HuH-7.5 (cell line): ENCODE data around the gene ZNF83.
"Not testable (repeated sequence)": the region's sequence is repeated elsewhere in the genome, so short reads cannot be mapped to it uniquely, and the experiment has no call there.

Experiments used
- DNase-seq: peaks from one replicate; pipeline ENCODE4 v3.0.0; 2011; ENCODE audit warnings: low spot score

Gene ZNF83

DNA sequence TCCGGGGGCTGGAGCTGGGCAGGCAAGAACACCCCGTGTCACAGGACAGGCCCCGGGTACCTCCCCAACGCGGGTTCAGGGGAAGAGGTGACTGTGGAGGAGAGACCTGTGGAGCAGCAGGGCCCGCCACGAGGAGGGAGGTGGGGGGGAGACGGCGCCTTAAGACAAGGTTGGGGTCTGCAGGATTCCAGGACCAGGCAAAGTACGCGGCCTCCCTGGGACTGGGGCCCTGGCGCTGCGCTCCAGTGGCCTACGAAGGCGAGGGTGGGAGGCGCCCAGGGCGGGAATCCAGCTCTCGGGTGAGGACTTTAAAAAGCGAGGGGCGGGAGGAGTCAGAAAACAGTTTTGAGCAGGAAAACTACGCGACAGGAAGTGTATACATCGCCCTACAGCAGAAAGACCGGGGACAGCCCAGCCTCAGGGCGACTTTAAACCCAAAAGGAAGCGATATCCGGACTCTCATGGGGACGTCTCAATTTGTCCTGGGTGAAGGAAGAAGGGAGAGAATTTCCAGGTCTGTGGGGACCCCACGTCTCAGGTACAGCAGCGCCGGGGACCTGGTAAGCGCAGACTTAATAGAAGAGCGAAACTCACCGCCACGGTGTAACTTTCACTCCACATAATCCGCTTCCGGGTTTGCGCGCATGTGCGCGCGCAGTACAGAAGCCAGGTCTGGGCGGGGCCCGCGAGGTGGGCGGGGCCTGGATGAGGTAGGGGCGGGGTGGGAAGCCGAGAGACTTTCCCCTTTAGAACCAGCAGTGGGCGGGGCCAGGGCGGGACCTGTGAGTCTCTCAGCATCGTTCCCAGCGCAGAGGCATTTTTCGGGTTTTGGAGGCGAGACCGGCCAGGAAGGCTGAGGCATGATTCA is at the start of gene ZNF83:
Gene ZNF83 (minus strand): TSS at position 638 of the 868 bp plus-strand sequence.
- peak; percentile 75 for DNase-seq

DNA sequence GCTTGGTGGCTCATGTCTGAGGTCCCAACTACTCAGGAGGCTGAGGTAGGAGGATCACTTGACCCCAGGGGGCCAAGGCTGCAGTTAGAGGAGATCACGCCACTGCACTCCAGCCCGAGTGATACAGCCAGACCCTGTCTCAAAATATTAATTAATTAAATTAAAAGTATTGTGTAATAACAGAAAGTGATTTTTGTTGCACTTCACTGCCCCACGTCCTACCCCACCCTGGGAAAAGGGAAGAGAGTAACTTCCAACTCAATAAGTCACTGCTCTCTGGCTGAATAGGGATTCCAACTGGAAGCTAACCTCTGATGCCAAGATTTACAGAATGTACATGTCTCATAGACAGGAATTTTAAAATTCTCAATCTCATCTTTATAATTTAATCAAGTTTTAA is 49.5 kb upstream of the ZNF83 start:
- no peak for DNase-seq

DNA sequence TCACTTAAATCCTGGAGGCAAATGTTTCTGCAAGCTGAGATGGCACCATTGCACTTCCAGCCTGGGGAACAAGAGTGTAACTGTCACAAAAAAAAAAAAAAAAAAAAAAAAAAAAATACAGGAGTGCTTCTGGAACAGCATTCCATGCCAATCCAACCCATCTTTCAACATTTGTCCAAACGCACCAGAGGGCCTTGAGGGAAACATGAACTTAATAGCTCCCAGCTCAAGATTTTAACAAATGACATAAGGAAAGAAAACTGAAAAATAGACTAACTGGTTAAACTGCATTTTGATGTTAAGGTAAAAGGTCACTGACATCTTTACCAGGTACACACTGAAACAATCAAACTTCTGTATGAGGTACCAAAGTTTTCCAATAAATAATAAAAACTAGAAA is 47.7 kb upstream of the ZNF83 start:
- DNase-seq = no peak

DNA sequence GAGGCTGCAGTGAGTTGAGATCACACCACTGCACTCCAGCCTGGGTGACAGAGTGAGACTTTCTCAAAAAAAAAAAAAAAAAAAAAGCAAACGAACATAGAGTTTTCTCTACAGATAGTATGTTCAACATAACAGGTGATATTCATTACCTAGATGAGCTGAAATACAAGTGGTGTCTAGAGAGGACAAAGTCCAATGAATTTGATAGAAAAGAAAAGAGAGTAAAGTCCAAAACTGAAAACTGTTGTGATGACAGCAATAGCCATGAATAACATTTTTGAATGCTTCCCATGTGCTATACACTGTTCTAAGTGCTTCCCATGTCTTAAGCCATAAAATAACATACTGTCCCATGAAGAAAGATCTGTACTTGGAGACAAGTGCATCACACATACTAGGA is 43.1 kb upstream of the ZNF83 start:
- DNase-seq = not testable (repeated sequence)

DNA sequence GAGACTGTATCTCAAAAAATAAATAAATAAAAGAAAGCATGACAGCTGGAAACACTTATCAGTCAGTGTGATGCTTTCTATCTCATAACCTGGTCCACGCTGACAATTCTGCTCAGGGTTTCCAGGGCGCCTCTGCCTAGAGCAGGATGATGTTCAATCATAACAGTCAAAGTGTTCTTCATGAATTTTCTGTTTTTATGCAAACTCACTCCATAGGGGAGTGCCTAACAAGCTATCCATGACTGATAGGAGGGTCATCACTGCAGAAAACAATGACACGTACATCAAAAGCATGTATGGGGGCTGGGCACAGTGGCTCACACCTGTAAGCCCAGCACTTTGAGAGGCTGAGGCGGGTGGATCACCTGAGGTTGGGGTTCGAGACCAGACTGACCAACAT is 41.4 kb upstream of the ZNF83 start:
- no peak for DNase-seq

DNA sequence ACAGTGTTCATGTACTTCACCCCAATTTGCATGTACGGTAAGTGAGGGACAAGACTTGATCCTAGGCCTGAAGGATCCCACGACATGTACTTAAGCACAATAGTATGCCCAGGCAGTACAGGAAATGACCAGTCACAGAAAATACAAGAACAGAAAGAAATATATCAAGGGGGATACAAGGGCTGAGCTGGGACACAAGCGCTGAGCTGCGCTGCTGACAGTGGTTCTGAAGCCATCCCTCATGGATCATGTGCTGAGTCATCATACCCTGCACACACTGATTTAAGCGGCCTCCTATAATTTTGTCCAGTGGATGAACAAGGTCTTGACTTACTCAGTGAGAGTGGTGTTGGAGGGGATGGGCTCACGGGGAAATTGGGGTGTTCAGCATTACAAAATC is 37.1 kb upstream of the ZNF83 start:
- not testable (repeated sequence) for DNase-seq

DNA sequence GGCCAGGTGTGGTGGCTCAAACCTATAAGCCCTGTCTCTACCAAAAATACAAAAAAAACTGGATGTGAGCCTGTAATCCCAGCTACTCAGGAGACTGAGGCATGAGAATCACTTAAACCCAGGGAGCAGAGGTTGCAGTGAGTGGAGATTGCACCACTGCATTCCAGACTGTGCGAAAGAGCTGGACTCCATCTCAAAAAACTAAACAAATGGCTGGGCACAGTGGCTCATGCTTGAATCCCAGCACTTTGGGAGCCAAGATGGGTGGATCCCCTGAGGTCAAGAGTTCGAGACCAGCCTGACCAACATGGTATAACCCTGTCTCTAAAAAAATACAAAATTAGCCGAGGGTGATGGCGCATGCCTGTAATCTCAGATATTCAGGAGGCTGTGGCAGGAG is 34.9 kb upstream of the ZNF83 start:
- DNase-seq = no peak

DNA sequence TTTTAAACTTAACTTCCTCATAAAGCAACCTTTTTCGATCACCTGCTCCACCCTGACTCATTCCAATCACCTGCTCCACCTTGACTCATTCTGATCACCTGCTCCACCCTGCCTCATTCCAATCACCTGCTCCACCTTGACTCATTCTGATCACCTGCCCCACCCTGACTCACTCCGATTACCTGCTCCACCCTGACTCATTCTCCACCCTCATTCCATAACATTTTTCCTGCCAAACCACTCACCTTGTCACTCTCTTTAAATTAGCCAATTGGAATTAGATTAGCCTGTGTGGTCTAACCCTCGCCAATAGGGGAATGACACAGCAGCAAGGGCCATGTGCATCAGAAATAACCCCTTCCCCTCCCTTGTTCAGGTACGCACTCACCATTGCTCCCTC is 31.9 kb upstream of the ZNF83 start:
- DNase-seq = no peak

DNA sequence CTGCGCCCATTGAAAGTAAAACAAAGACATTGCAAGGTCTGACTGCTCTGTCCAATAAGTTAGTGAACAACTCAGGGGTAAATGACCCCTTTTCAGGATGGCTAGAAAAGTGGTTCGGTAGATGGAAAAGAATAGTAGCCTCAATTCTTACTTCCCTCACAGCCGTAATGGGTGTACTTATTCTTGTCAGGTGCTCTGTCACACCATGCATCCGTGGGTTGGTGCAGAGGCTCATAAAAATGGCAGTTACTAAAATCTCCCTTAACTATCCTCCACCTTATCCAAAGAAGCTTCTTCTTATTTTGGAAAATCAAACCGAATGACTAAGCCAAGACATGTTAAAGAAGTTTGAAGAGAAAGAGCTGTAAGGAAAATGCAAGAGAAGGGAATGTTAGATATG is 31.4 kb upstream of the ZNF83 start:
- DNase-seq = no peak

DNA sequence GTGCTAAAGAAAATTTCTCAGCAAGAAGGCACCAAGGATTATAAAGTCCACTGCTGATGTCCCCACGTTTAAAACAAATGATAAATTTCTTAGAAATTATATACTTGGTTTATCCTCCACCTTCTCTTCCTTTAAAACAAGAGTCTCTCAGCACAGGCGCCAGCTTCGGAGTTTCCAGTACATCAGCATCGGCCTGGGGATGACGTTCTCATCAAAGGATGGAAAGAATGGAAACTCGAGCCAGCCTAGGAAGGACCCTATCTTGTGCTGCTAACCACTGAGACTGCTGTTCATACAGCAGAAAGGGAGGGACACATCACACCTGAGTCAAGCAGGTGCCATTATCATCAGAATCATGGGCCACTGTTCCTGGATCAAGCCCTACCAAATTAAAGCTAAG is 29.8 kb upstream of the ZNF83 start:
- DNase-seq = no peak

DNA sequence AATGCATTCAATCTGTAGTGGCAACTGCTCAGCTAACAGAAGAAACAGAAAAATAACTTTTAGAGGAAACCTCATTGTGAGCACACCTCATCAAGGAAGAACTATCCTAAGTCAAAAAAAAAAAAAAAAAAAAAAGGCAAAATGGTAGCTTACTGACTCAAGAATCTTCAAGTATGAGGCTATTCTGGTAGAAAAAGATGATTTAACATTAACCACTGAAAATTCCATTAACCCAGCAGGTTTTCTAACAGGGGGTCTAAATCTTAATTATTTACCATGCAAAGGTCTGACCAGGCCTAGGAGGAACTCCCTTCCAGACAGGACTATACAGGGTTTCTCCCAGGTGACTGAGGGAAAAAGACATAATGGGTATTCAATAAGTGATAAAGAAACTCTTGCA is 28.4 kb upstream of the ZNF83 start:
- no peak for DNase-seq

DNA sequence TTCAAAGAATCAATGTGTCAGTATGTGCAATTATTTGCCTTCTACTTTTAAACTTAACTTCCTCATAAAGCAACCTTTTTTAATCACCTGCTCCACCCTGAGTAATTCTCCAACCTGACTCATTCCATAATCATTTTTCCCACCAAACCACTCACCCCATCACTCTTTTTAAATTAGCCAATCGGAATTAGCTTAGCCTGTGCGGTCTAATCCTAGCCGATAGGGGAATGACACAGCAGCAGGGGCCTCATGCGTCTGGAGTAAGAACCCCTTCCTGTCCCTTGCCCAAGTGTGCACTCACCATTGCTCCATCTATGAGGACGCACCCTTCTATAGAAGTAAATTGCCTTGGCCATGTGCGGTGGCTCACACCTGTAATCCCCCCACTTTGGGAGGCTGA is 27.4 kb upstream of the ZNF83 start:
- DNase-seq = no peak

DNA sequence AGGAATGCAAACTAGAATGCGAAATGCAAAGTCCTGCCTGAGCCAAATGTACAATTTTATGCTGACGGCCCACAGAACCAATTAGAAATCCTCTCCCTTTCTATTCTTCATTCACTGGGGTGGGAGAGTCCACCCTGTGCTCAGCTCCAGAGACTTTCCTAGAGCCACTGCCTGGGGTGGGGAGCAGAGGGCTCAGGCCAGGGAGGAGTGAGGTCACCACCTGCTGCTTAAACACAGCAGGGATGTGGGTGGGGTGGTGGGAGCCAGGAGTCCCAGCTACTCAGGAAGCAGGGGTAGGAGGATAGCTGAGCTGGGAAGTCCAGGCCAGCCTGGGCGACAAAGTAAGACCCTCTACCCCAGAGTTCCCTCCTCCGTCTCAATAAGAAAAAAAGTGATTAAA is 26.9 kb upstream of the ZNF83 start:
- no peak for DNase-seq

DNA sequence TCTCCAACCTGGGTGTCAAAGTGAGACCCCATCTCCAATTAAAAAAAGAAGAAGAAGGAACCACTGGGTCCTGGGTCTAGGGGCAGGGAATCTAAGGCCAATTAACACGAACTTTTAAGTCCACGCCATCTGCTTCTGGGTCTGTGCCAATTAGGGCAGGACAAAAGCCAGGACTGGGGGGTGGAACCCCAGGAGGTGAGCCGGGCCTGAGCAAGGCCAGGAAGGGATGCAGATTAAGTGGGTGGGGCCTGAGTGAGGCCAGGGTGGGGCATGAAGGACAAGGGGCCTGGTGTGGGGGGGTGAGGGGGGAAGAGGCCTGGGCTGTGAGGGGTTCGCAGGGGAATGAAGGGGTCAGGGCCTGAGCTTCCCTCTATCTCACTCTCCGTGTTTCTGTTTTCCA is 26.3 kb upstream of the ZNF83 start:
- DNase-seq = no peak

DNA sequence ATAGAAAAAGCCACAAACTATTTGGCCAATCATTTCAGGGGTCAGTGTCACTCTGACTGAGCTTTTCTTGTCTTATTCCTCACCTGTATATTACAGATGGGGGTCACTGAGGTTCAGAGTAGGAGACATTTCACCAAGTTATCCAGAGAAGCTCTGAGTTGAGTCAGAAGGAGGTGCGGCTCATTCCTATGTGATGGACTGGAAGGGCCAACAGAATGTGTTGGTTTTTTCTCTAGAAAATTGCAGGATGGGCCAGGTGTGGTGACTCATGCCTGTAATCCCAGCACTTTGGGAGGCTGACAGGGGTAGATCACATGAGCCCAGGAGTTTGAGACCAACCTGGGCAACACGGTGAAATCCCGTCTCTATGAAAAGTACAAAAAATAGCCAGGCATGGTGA is 24.5 kb upstream of the ZNF83 start:
- DNase-seq = no peak

DNA sequence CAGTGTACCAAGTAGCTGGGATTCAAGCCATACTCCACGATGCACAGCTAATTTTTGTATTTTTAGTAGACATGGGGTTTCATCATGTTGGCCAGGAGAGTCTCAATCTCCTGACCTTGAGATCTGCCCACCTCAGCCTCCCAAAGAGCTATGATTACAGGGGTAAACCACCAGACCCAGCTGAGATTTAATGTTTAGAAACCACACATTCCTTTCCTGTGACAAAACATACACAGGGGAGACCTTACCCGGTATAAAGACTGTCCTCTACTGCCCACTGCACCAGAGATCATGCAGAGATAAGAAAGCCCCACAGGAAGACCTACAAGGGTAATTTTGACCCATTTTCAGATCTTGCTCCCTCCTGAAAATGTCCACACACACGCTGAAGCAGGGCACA is 22.8 kb upstream of the ZNF83 start:
- no peak for DNase-seq

DNA sequence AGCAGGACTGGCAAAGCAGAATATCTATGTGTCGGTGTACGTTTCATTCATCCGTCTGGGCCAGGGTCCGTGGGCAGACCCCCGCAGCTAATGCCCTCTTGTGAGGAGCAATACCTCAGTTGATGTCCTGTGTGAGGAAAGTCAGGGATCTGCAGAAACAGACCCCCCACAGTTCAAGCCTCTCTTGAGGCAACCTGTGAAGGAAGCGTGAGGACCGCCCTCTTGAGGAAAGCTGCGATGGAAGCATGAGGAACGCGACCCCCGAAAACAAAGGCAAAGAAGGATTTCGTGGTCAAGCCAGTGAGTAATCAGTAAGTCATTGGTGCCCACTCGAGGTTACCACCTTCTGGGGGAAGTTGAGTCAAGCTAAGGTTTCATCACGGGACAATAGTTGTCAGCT is 20.9 kb upstream of the ZNF83 start:
- no peak for DNase-seq

DNA sequence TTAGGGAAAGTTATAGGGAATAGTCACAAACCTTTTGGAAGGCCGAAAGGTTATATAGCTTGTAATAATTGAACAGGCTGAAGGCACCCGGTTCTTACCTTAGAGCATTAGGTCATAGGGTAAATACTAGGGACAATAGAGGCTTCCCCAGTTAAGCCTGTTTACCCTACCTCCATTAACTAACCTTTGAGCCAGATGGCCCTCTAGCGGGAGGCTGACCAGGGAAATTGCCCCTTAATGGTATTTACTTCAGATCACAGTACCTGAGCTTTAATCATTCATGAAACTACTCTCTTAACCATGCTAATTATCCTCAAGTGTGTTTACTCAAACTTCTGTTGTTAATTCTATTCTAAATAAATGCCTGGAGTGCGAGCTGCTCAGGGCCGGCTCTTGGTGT is 20.4 kb upstream of the ZNF83 start:
- DNase-seq = no peak

DNA sequence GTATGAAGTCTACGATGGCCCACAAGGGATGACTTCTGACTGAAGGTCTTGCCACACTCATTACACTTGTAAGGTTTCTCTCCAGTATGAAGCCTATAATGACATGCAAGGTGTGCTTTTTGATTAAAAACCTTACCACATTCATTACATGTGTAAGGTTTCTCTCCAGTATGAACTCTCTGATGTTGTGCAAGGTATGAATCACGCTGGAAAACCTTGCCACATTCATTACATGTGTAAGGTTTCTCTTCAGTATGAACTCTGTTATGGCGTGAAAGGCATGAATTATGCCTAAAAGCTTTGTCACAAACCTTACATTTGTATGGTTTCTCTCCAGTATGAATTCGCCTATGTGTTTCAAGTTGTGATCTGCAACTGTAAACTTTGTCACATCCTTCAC is 15.0 kb upstream of the ZNF83 start:
- no peak for DNase-seq

DNA sequence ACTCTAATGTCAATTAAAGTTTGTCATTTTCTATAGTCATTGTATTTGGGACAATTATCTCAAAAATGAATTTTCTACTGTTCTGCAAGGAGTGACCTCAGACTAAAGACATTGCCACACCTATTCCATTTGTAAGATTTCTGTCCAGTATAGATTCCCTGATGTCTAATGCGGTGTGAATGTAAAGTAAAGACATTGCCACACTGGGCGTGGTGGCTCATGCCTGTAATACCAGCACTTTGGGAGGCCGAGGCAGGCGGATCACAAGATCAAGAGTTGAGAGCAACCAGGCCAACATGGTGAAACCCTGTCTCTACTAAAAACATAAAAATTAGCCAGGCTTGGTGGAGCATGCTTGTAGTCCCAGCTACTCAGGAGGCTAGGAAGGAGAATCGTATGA is 13.8 kb upstream of the ZNF83 start:
- DNase-seq = no peak

DNA sequence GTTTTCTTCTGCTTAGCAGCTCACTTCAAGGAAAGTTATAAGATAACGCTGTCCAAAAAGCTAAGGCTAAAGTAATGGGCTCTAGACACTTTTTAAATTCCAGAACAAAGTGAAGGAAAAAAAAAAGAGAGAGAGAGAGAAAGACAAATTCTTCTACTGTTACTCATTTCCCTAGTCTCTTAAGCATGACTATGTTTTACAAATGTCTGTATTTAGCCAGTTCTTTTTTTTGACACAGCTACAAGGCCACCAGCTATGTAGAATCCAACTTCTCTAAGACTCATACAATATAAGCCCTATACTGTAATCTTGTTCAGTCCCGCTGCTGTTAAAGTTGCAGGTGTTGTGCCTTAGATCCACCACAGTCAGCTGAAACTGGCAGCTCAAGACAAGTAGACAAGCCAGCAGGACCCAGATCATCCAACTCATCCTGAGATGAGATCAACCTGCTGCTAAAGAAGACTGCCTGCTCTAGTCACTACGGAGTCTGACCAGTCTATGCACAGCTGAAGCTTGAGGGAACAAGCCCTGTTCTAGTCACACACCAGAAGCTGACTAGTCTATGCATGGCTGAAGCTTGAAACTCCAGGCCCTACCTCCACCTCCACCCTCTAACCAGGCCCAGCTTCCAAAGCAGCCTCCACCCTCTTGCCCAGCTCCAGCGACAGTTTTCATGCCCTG is 10.3 kb upstream of the ZNF83 start:
- DNase-seq = no peak

DNA sequence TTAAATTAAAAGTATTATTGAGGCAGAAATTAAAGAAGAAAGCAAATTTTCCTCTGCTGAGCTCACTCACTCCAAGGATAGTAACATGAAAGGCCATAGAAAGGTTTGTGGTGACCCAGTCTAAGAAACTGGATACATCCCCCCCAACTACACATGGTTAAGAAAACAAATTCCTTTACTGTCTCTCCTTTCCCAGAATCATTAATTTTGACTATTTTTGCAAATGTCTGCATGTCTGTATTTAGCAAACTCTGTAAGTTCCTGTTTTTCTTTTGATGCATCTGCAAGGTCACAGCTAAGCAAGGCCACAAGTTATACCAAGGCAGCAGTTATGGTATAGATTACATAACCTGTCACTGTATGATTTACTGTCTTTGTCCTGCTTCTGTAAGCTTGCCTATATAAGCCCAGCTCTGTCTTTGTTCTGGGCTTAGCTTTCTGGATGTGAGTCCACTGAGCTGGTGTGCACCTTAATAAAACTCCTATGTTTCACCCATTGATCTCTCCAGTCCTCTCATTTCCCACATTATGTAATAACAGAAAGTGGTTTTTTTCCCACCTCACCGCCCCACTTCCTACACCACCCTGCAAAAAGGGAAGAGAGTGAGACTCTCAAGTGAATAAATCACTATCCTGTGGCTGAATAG is 8.5 kb upstream of the ZNF83 start:
- no peak for DNase-seq

DNA sequence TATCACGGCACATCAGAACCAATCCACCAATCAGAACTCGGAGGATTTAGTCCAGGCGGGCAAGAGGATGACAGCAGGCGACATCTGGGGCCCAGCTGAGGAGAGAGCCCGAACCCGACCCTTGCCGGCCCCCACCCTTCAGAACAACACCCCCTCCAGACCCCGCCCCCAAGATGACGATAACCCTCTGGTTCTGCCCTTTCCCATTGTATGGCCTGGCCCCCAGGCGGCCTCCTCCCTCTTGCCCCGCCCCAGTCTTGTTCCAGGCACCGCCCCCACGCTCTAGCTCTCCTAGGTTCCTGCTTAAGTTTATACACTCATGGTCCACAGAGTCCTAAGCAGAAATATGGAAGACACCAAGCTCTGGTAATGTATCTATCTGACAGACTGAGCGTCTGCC is 2.8 kb upstream of the ZNF83 start:
- no peak for DNase-seq
